Thyroid gland (tissue), 4 donors: ENCODE results near the gene RNF187.

Experiments used
- POLR2A ChIP-seq, 2 donors: fragments of 450-650 bp; IDR thresholded peaks; one replicate each; pipeline ENCODE4 v1.6.1; 2017; ENCODE audit warnings: antibody characterized with exemption in 2 of 2, mild to moderate bottlenecking in 2 of 2, moderate library complexity in 1 of 2
- TF ChIP-seq, protein P1 (sequence below), 6 experiments: fragments of 200-600 bp in 3 of 6; fragments of 450-650 bp in 3 of 6; sonication (generic) in 3 of 6; IDR thresholded peaks; one replicate each; pipeline ENCODE4 v1.5.1; 2016 to 2019; ENCODE audit warnings: antibody characterized with exemption in 6 of 6, mild to moderate bottlenecking in 2 of 6, inconsistent platforms in 1 of 6, moderate library complexity in 1 of 6

DNA sequence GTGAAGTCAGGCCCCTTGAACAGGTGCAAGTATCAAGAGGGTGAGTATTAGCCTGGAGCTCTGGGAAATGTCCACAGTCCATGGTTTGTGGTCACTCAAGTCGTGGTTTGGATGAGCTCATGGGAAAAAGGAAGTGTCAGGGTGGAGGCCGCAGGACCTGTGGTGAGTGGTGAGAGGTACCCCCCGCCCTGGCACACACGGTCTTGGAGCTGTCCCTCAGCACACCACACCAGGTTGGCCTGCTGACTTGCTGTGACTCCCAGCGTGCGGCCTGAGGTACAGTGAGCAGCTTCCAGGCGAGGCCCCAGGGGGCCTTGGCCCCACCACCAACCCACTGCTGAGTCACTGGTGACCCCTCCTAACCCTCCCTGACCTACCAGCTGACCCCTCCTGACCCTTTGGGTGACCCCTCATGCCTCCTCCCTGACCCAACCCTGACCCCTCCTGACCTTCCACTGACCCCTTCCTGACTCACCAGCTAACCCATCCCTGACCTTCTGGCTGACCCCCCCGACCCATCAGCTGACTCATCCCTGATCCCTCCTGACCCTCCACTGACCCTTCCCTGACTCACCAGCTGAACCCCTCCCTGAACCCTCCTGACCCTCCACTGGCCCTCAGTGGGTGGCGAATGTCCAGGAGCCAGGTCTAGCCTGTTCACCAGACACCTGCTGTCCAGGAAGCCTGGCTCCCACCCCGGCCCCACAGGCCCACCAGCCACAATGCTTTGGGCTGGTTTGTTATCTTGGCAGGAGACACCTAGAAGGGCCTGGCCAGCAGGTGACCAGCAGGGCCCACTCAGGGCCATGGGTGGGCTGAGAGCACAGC lies 34.8 kb upstream of the RNF187 start:
- TF ChIP-seq, protein P1, sequence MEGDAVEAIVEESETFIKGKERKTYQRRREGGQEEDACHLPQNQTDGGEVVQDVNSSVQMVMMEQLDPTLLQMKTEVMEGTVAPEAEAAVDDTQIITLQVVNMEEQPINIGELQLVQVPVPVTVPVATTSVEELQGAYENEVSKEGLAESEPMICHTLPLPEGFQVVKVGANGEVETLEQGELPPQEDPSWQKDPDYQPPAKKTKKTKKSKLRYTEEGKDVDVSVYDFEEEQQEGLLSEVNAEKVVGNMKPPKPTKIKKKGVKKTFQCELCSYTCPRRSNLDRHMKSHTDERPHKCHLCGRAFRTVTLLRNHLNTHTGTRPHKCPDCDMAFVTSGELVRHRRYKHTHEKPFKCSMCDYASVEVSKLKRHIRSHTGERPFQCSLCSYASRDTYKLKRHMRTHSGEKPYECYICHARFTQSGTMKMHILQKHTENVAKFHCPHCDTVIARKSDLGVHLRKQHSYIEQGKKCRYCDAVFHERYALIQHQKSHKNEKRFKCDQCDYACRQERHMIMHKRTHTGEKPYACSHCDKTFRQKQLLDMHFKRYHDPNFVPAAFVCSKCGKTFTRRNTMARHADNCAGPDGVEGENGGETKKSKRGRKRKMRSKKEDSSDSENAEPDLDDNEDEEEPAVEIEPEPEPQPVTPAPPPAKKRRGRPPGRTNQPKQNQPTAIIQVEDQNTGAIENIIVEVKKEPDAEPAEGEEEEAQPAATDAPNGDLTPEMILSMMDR (IDR thresholded peaks at IDR 0.05), result no peak
- no peak for TF ChIP-seq POLR2A (IDR thresholded peaks at IDR 0.05)
